Bone marrow (tissue), 2 donors: Measurements from ENCODE around the gene POLDIP3.

Experiments
- DNase-seq, 2 donors: peaks; one replicate each; lab custom pipeline; 2025; lab: John Stamatoyannopoulos, UW

The POLDIP3 gene

GRCh38 chr22:42614312-42615091, at the start of gene POLDIP3:
POLDIP3 (minus strand) TSS chr22:42614883; CDS start chr22:42614857, 26 bp downstream.
- peak; percentile 94 to 95 for DNase-seq

- DNase-seq, result peak; percentile 55 to 61
Measured at GRCh38 chr22:42661985-42662831, 47.5 kb upstream of the POLDIP3 start.

- no peak for DNase-seq
Measured at GRCh38 chr22:42656578-42656977, 41.9 kb upstream of the POLDIP3 start.

GRCh38 chr22:42655693-42656092, 41.0 kb upstream of the POLDIP3 start:
- DNase-seq, result no peak

- DNase-seq, result no peak
Measured at GRCh38 chr22:42654436-42655073, 39.9 kb upstream of the POLDIP3 start.

GRCh38 chr22:42653999-42654398, 39.3 kb upstream of the POLDIP3 start:
- DNase-seq, result no peak

GRCh38 chr22:42651134-42651533, 36.5 kb upstream of the POLDIP3 start:
- no peak for DNase-seq

GRCh38 chr22:42649246-42650099, 34.8 kb upstream of the POLDIP3 start, which contains the start of gene CYB5R3:
CYB5R3 (minus strand) TSS chr22:42649392; CDS start chr22:42649315, 77 bp downstream.
- DNase-seq, result peak; percentile 51 to 81

- peak in 1 of 2 donors; percentile 81 for DNase-seq
Measured at GRCh38 chr22:42648368-42649245, 33.9 kb upstream of the POLDIP3 start.

GRCh38 chr22:42648017-42648367, 33.3 kb upstream of the POLDIP3 start:
- no peak for DNase-seq

- no peak for DNase-seq
Measured at GRCh38 chr22:42646569-42647525, 32.2 kb upstream of the POLDIP3 start.

- no peak for DNase-seq
Measured at GRCh38 chr22:42645938-42646568, 31.4 kb upstream of the POLDIP3 start.

GRCh38 chr22:42645341-42645937, 30.8 kb upstream of the POLDIP3 start:
- DNase-seq, result no peak

GRCh38 chr22:42644422-42645340, 30.0 kb upstream of the POLDIP3 start:
- DNase-seq, result no peak

GRCh38 chr22:42643634-42644421, 29.1 kb upstream of the POLDIP3 start:
- DNase-seq, result no peak

- DNase-seq, result peak in 1 of 2 donors; percentile 45
Measured at GRCh38 chr22:42642806-42643633, 28.3 kb upstream of the POLDIP3 start.
